Ammon's horn (tissue), 1 donor: ENCODE measurements around the gene TMCC2.

ENCODE experiments used
- DNase-seq: peaks from one replicate; pipeline ENCODE4 v3.0.0-alpha.2; 2016; ENCODE audit warnings: low spot score

TMCC2 gene

GRCh38 chr1:205240118-205240517 is 12.4 kb downstream of the TMCC2 start:
- no peak for DNase-seq

- DNase-seq, result no peak
These were observed 12.8 kb downstream of the TMCC2 start for GRCh38 chr1:205240569-205240968.

GRCh38 chr1:205241366-205242030 is 13.8 kb downstream of the TMCC2 start:
- DNase-seq, result no peak

- DNase-seq, result no peak
These were observed 15.8 kb downstream of the TMCC2 start for GRCh38 chr1:205243350-205244191.

GRCh38 chr1:205244384-205244783 is 16.6 kb downstream of the TMCC2 start:
- no peak for DNase-seq

- no peak for DNase-seq
These were observed 17.4 kb downstream of the TMCC2 start for GRCh38 chr1:205245096-205245495.

GRCh38 chr1:205246351-205247119 is 18.8 kb downstream of the TMCC2 start:
- no peak for DNase-seq

GRCh38 chr1:205247130-205247921 is 19.6 kb downstream of the TMCC2 start:
- DNase-seq, result peak; percentile 93

- peak; percentile 83 for DNase-seq
These were observed 21.3 kb downstream of the TMCC2 start for GRCh38 chr1:205248793-205249601.

- DNase-seq, result no peak
These were observed 21.9 kb downstream of the TMCC2 start for GRCh38 chr1:205249651-205250050.

- no peak for DNase-seq
These were observed 23.0 kb downstream of the TMCC2 start for GRCh38 chr1:205250699-205251098.

- no peak for DNase-seq
These were observed 23.8 kb downstream of the TMCC2 start for GRCh38 chr1:205251576-205251975.

- DNase-seq, result peak; percentile 97
These were observed 28.4 kb downstream of the TMCC2 start for GRCh38 chr1:205255941-205256780.

- no peak for DNase-seq
These were observed 29.3 kb downstream of the TMCC2 start for GRCh38 chr1:205256951-205257625.

- peak; percentile 73 for DNase-seq
These were observed 30.0 kb downstream of the TMCC2 start for GRCh38 chr1:205257735-205258134.

- no peak for DNase-seq
These were observed 30.5 kb downstream of the TMCC2 start for GRCh38 chr1:205258261-205258691.

- DNase-seq, result peak; percentile 83
These were observed 31.0 kb downstream of the TMCC2 start for GRCh38 chr1:205258719-205259118.

GRCh38 chr1:205259324-205259832 is 31.6 kb downstream of the TMCC2 start:
- no peak for DNase-seq

- DNase-seq, result no peak
These were observed 32.3 kb downstream of the TMCC2 start for GRCh38 chr1:205259998-205260397.
